ENCODE measurements around the gene LYRM4.

DNA sequence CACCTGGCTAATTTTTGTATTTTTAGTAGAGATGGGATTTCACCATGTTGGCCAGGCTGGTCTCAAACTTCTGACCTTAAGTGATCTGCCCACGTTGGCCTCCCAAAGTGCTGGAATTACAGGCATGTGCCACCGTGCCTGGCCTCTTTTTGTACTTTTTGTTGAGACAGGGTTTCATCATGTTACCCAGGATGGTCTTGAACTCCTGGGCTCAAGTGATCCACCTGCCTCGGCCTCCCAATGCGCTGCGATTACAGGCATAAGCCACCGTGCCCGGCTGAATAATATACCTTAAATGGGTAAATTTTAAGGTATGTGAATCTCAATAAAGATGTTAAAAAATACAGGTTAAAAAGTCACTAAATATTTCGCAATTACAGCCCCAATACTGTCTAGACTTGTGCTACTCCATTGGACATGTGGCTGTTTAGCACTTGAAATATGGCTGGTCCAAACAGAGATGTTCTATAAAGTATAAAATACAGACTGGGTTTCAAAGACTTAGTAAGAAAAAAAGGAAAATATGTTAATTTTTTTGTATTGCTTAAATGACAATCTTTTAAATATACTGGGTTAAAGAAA, 133.6 kb downstream of the LYRM4 start:
- TF ChIP-seq, protein P1, sequence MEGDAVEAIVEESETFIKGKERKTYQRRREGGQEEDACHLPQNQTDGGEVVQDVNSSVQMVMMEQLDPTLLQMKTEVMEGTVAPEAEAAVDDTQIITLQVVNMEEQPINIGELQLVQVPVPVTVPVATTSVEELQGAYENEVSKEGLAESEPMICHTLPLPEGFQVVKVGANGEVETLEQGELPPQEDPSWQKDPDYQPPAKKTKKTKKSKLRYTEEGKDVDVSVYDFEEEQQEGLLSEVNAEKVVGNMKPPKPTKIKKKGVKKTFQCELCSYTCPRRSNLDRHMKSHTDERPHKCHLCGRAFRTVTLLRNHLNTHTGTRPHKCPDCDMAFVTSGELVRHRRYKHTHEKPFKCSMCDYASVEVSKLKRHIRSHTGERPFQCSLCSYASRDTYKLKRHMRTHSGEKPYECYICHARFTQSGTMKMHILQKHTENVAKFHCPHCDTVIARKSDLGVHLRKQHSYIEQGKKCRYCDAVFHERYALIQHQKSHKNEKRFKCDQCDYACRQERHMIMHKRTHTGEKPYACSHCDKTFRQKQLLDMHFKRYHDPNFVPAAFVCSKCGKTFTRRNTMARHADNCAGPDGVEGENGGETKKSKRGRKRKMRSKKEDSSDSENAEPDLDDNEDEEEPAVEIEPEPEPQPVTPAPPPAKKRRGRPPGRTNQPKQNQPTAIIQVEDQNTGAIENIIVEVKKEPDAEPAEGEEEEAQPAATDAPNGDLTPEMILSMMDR (optimal IDR thresholded peaks at IDR 0.05 in 1 of 3, IDR thresholded peaks at IDR 0.05 in 1 of 3, conservative IDR thresholded peaks at IDR 0.05 in 1 of 3; ENCODE audit: extremely low read depth in 1 of 3, insufficient read depth in 2 of 3, low read length in 3 of 3) = no peak
- no peak for TF ChIP-seq EZH2 (IDR thresholded peaks at IDR 0.05; ENCODE audit: low read length)
